HL-60/S4 (cell line): Measurements from ENCODE around the gene SPEM3.

Experiments used
- in situ Hi-C: fragments of 300-500 bp; cut with MboI; formaldehyde crosslinking; loops from 2 replicates; pipeline ENCODE4 v1.14.3; 2022; ENCODE audit warnings: low sequenced_read_pairs

SPEM3 gene

DNA sequence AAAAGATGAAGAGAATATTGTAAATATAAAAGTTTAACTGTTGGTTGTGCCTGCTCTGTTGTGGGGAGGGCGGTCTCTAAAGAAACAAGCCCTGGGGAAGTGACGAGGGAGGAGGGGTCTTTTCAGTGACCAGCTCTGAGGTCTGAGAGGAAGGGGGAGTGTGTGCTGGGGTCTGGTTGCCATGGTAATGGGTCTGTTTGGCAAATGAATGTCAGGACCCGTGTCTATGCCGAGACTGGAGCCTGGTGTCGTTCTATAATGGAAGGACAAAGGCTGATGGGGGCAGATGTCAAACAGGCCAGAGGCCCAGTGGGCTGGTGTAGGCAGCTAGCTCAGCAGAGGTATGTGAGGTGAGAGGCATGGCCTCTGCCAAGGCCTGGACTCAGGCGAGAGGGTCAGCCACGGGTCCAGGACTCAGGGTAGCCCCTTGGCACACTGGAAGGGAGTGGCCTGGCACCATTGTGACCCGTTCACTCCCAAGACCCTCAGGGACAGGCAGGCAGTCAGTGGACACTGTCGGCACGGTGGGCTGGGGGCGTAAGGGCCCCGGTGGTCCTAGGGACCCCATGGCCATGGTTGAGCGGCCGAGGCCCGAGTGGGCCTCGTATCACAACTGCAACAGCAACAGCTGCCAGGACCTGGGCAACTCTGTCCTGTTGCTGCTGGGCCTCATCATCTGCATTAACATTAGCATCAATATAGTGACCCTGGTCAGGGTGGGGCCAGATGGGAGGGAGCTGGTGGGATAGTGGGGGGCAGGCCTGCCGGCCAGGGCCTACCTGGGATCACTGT, 8.6 kb upstream of the SPEM3 start, which contains the start of gene SPEM1:
SPEM1 (plus strand) TSS at position 506 of the 792 bp plus-strand sequence; CDS start at position 567, 61 bp downstream.
- in situ Hi-C loops = no loop called here

DNA sequence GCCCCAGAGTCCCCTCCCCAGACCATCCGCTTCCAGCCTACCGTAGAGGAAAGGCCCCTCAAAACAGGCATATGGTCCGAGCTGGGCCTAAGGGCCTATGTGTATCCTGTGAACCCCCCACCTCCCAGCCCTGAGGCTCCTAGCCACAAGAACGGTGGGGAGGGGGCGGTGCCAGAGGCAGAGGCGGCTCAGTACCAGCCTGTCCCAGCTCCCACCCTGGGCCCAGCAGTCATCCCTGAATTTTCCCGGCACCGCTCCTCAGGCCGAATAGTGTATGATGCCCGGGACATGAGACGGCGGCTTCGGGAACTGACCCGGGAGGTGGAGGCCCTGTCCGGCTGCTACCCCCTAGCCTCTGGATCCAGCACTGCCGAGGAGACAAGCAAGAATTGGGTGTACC, 7.5 kb upstream of the SPEM3 start:
- in situ Hi-C loops = no loop called here

GRCh38 chr17:7423679-7424078, 5.0 kb upstream of the SPEM3 start:
- in situ Hi-C loops = no loop called here

DNA sequence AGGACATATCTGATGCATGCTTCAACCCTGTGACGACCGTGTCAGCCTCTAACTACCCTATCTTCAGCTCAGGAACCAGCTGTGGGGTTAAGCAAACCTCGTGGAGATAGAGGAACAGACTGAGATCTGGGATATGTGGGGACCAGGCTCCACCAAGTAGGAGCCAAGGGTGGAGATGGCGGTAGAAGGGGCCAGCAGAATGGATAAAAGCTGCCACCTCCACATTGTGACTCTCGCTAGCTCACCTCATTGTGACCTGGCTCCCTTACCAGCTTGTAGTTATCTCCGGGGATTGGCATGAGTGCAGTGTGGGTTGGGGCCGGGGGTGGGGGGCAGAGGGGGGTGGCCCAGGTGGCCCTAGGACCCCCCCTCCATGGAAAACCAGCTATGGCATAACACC, 3.3 kb upstream of the SPEM3 start, which contains the start of gene SPEM2:
SPEM2 (plus strand) TSS at position 301 of the 400 bp plus-strand sequence; CDS start at position 374, 73 bp downstream.
- in situ Hi-C loops = no loop called here

- in situ Hi-C loops = no loop called here
These were observed 2.9 kb upstream of the SPEM3 start for GRCh38 chr17:7425756-7426155.

DNA sequence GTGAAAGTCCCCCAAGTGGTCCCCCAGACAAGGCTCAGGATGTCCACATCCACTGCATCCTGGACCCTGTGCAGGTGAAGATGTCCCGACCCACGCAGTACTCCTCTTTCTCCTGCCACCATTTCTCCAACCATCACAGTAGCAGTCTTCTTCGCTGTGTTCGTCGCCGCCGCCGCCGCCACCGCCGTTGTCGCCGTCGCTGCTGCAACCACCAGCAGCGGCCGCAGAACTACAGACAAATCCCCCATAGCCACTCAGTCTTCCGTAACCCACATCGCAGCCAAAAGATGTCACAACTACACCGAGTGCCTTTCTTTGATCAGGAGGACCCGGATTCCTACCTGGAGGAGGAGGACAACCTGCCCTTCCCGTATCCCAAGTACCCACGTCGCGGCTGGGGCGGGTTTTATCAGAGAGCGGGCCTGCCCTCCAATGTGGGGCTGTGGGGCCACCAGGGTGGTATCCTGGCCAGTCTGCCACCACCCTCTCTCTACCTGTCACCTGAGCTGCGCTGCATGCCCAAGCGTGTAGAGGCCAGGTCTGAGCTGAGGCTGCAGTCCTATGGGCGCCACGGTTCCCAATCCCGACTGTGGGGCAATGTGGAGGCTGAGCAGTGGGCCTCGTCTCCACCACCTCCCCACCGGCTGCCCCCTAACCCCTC, 2.3 kb upstream of the SPEM3 start:
- in situ Hi-C loops = no loop called here

DNA sequence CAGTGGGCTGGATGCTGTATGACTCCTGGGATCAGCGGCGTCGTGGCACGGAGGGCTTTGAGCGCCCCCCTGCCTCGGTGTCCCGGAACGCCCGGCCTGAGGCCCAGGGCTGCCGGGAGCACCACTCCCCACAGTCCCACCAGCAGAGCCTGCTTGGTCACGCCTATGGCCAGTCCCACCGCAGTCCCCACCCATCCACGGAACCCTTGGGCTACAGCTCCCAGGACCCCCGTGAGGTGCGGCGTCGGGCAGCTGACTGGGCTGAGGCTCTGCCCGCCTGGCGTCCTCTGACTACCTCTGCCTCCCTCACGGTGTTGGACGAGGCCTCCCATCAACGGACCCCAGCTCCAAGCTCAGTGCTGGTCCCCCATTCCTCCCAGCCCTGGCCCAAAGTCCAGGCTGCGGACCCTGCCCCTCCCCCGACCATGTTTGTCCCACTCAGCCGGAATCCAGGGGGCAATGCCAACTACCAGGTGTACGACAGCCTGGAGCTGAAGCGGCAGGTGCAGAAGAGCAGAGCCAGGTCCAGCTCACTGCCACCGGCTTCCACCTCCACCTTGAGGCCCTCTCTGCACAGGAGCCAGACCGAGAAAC, 1.7 kb upstream of the SPEM3 start:
- in situ Hi-C loops = no loop called here

DNA sequence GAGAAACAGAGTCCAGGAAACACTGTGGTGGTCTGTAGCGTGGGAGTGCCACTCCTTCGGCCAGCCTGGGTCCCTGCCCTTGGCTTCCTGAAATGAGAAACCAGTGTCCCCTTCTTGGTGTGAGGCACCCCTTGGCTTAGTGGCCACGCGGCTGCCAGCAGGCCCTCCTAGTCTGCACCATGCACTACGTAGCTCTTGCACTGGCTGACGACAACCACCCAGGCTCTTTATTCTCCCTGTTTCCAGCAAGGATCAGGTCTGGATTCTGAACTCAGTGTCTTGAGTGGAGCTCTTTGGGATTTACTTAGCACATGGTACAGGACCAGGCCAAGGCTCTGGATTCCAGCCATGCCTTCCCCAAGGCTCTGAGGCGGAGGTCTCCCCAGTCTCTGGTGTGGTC, 1.1 kb upstream of the SPEM3 start:
- in situ Hi-C loops = no loop called here

GRCh38 chr17:7429722-7430121, 1.1 kb downstream of the SPEM3 start:
- in situ Hi-C loops = no loop called here

DNA sequence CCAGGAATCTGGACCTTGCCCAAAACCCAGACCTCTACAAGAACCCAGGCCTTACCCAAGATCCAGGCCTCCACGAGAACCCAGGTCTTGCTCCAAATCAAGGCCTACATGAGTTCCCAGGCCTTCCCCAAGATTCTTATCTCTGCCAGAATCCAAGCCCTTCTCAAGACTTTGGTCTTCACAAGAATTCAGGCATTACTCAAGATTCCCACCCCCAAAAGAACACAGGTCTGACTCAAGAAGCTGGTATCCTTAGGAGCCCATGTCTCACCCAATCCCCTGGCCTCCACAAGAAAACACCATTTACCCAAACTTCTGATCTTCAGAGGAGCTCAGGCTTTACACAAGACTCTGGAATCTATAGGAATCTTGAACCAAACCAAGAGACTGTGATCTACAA, 2.6 kb downstream of the SPEM3 start:
- in situ Hi-C loops = no loop called here

- in situ Hi-C loops = no loop called here
These were observed 3.6 kb downstream of the SPEM3 start for GRCh38 chr17:7432296-7432695.

DNA sequence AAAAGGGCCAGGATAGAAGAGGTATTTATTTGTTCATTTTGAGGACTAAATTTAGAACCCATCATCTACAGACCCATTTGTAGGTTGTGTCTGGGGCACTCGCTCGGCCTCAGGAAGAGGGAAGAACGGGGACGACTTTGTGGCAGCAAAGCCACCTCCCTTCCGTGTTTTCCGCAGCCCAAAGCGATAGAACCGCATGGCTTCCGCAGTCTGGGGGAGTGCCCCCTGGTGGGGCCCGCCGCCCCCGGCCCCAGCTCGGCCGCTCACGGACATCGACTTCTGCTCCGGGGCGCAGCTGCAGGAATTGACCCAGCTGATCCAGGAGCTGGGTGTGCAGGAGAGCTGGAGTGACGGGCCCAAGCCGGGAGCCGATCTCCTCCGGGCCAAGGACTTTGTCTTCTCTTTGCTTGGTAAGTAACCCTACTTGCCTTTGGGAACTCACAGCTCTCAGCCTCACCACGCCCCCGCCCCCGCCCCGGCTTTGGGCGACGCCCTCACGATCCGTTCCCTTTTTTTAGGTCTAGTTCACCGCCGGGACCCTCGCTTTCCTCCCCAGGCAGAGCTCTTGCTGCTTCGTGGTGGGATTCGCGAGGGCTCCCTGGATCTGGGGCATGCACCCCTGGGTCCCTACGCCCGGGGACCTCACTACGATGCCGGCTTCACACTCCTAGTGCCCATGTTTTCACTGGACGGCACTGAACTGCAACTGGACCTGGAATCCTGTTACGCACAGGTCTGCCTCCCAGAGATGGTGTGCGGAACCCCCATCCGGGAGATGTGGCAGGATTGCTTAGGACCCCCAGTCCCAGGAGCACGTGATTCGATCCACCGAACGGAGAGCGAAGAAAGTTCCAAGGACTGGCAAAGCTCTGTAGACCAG, 7.3 kb downstream of the SPEM3 start:
- in situ Hi-C loops = no loop called here

- in situ Hi-C loops = no loop called here
These were observed 8.1 kb downstream of the SPEM3 start for GRCh38 chr17:7436556-7437368.

DNA sequence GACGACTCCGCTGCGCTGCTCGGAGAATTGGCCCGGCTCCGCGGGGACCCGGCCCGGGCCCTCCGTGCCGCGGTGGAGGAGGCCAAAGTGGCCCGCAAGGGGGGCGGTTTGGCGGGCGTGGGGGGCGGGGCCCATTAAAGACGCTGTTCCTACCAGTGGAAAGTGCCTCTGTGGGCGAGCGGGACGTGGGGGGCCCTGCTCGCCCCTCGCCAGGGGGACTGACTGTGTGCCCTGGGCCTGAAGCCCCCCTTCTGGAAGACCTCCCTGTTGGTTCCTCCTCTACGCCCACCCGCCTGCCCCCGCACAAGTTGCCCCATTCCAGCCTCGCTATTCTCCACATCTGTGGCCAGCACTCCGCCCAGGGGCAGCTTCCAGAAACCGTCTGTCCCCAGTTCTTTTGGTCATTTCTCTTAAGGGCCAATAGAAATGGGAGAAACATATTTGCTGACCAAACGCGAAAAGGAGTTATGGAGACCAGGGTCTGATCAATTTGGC, 8.8 kb downstream of the SPEM3 start:
- in situ Hi-C loops = no loop called here

DNA sequence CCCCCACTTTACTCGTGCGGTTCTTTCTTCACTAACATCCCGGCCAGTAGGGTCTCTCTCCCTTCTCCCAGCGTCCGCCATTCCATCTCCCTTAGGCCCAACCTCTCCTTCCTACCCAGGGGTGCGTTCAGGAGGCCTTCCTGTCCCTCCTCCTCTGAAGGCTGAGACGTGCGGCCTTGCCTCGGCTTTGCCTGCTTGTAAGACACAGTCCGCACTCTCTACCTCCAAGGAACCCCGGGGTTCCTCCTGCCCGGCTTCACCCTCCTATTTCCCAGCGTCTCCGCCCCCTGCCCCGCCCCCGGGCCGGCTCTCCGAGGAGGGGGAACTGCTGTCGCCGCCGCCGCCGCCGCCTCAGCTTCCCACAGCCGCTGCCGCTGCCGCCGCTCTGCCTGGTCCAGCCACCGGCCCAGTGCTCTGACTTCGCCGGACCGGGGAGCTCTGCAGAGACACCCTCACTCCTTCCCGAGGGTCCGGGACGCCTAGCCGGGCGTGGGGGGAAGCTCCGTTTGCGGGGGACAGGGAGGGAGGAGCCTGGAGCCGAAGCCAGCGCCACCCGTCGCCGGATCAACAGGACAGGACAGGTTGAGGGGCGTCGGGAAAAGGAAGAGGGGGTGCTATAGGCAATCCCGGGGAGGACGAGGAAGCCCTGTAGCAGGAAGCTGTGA, 9.4 kb downstream of the SPEM3 start:
- in situ Hi-C loops = no loop called here

GRCh38 chr17:7438656-7439460, 10.2 kb downstream of the SPEM3 start:
- in situ Hi-C loops = no loop called here

- in situ Hi-C loops = no loop called here
These were observed 10.9 kb downstream of the SPEM3 start, which contains the start of gene FGF11 for GRCh38 chr17:7439462-7440112. Gene FGF11, plus strand, starts transcription at chr17:7439512. Its CDS starts 109 bp downstream, at chr17:7439621.
